CD14-positive monocyte (primary cell): ENCODE measurements around the gene PNPLA7. TPM values are rescaled to one million over a fixed set of nuclear protein-coding genes. Genes with fewer than 3 reads are reported as not detected.
A peak's percentile ranks its signal among the peaks of the same experiment; 100 is the strongest.

Experiments
- DNase-seq, 3 donors: peaks; one replicate each; pipeline ENCODE4 v3.0.0-alpha.2; 2011 to 2022
- H2AFZ ChIP-seq: 2 replicates; pipeline ENCODE4 v1.6.0; 2012; ENCODE audit warnings: mild to moderate bottlenecking, low read depth, low read length, inconsistent platforms; ENCODE audit not compliant: insufficient read depth, poor library complexity, severe bottlenecking
- H3K27ac ChIP-seq, 2 donors: 1 replicate in 1 of 2; 2 replicates in 1 of 2; pipeline ENCODE4 v1.5.1; 2012 to 2013; ENCODE audit warnings: low read length in 2 of 2, control low read depth in 1 of 2, inconsistent platforms in 1 of 2, low read depth in 1 of 2, mild to moderate bottlenecking in 1 of 2
- H3K27me3 ChIP-seq, 2 donors: one replicate each; pipeline versions ENCODE4 v1.6.0 to v1.6.1; 2011 to 2013; ENCODE audit warnings: low read length in 2 of 2; ENCODE audit not compliant: control insufficient read depth in 2 of 2, insufficient read depth in 2 of 2
- H3K36me3 ChIP-seq, 2 donors: replicated peaks in 1 of 2; 1 replicate in 1 of 2; 2 replicates in 1 of 2; pipeline versions ENCODE4 v1.5.1 to v1.6.1; 2012 to 2013; ENCODE audit warnings: low read length in 2 of 2, control low read depth in 1 of 2, inconsistent platforms in 1 of 2, mild to moderate bottlenecking in 1 of 2; ENCODE audit not compliant: insufficient read depth in 2 of 2, control insufficient read depth in 1 of 2
- H3K4me1 ChIP-seq, 2 donors: 1 replicate in 1 of 2; 2 replicates in 1 of 2; pipeline versions ENCODE4 v1.5.1 to v1.6.1; 2012 to 2013; ENCODE audit warnings: low read length in 2 of 2, control low read depth in 1 of 2, inconsistent platforms in 1 of 2, mild to moderate bottlenecking in 1 of 2, moderate library complexity in 1 of 2; ENCODE audit not compliant: insufficient read depth in 2 of 2, control insufficient read depth in 1 of 2
- H3K4me2 ChIP-seq: replicated peaks from 2 replicates; pipeline ENCODE3; 2012; ENCODE audit warnings: low read length, moderate library complexity, mild to moderate bottlenecking; ENCODE audit not compliant: poor library complexity, severe bottlenecking; ENCODE audit errors: extremely low read depth
- H3K4me3 ChIP-seq, 3 experiments: fragments of 200-600 bp in 1 of 3; sonication (generic) in 1 of 3; replicated peaks in 1 of 3; 1 replicate in 2 of 3; 2 replicates in 1 of 3; pipeline ENCODE4 v1.5.1; 2011 to 2013; ENCODE audit warnings: low read length in 3 of 3, mild to moderate bottlenecking in 3 of 3, control low read depth in 2 of 3, low read depth in 2 of 3, inconsistent platforms in 1 of 3, moderate library complexity in 1 of 3
- H3K79me2 ChIP-seq: 2 replicates; pipeline ENCODE4 v1.6.0; 2012; ENCODE audit warnings: mild to moderate bottlenecking, control low read depth, inconsistent platforms, low read length, moderate library complexity; ENCODE audit not compliant: insufficient read depth
- H3K9ac ChIP-seq: 2 replicates; pipeline ENCODE4 v1.6.0; 2017; ENCODE audit warnings: low read length, mild to moderate bottlenecking; ENCODE audit not compliant: insufficient read depth, poor library complexity, severe bottlenecking
- H3K9me3 ChIP-seq, 2 donors: replicated peaks in 1 of 2; 1 replicate in 1 of 2; 2 replicates in 1 of 2; pipeline versions ENCODE4 v1.5.1 to v1.6.1; 2012 to 2013; ENCODE audit warnings: low read length in 2 of 2, control low read depth in 1 of 2; ENCODE audit not compliant: control insufficient read depth in 1 of 2, insufficient read depth in 1 of 2
- H4K20me1 ChIP-seq: 2 replicates; pipeline ENCODE4 v1.6.0; 2012; ENCODE audit warnings: mild to moderate bottlenecking, low read length, control low read depth, moderate library complexity; ENCODE audit not compliant: insufficient read depth
- H3K27ac Mint-ChIP-seq, 7 donors: one replicate each; pipeline ENCODE4 v1.8.0; 2020; ENCODE audit warnings: mild to moderate bottlenecking in 7 of 7, mixed read lengths in 7 of 7, moderate library complexity in 6 of 7, inconsistent platforms in 2 of 7
- H3K27me3 Mint-ChIP-seq, 3 donors: one replicate each; pipeline ENCODE4 v1.8.0; 2021 to 2022; ENCODE audit warnings: low read depth in 3 of 3, mild to moderate bottlenecking in 3 of 3, mixed read lengths in 3 of 3, moderate library complexity in 3 of 3, inconsistent platforms in 1 of 3
- H3K36me3 Mint-ChIP-seq, 2 donors: one replicate each; pipeline ENCODE4 v1.8.0; 2020; ENCODE audit warnings: mixed read lengths in 2 of 2, inconsistent platforms in 1 of 2, mild to moderate bottlenecking in 1 of 2
- H3K4me1 Mint-ChIP-seq: one replicate; pipeline ENCODE4 v1.8.0; 2020; ENCODE audit warnings: mild to moderate bottlenecking, mixed read lengths
- H3K4me3 Mint-ChIP-seq, 2 donors: one replicate each; pipeline ENCODE4 v1.8.0; 2020; ENCODE audit warnings: mild to moderate bottlenecking in 2 of 2, mixed read lengths in 2 of 2, moderate library complexity in 1 of 2
- H3K9me3 Mint-ChIP-seq, 7 donors: one replicate each; pipeline ENCODE4 v1.8.0; 2020 to 2022; ENCODE audit warnings: mixed read lengths in 7 of 7, mild to moderate bottlenecking in 6 of 7, moderate library complexity in 6 of 7, inconsistent platforms in 2 of 7
- WGBS: methylation state at CpG from one replicate; pipeline ENCODE4 v1.1.5; 2013; ENCODE audit warnings: missing lambda C conversion rate; ENCODE audit not compliant: insufficient coverage; 5-methylcytosine and 5-hydroxymethylcytosine counted together
- intact Hi-C, 2 donors: fragments of 100-400 bp; cut with micrococcal nuclease; formaldehyde crosslinking; loops; one replicate each; pipeline versions ENCODE4 v1.15.0 to v1.15.1; 2023
- polyA plus RNA-seq, 3 donors: library from polyadenylated mRNA; depleted of rRNA in 1 of 3; unstranded in 2 of 3; stranded (reverse) in 1 of 3; fragments of 300-500 nt in 2 of 3; fragments of >200 nt in 1 of 3; fragmentation: Illumina TruSeq in 2 of 3; gene quantifications; 1 replicate in 2 of 3; 2 replicates in 1 of 3; pipeline ENCODE4 v1.2.3, GENCODE V29; 2012 to 2021
- TF ChIP-seq, protein P1 (sequence below): fragments of 200-600 bp; IDR thresholded peaks from one replicate; pipeline ENCODE4 v1.8.0; 2022; ENCODE audit warnings: antibody characterized with exemption, mild to moderate bottlenecking

The PNPLA7 gene
- polyA plus RNA-seq, 3 donors, result 0.10 to 1.1 (median 0.14) TPM

DNA sequence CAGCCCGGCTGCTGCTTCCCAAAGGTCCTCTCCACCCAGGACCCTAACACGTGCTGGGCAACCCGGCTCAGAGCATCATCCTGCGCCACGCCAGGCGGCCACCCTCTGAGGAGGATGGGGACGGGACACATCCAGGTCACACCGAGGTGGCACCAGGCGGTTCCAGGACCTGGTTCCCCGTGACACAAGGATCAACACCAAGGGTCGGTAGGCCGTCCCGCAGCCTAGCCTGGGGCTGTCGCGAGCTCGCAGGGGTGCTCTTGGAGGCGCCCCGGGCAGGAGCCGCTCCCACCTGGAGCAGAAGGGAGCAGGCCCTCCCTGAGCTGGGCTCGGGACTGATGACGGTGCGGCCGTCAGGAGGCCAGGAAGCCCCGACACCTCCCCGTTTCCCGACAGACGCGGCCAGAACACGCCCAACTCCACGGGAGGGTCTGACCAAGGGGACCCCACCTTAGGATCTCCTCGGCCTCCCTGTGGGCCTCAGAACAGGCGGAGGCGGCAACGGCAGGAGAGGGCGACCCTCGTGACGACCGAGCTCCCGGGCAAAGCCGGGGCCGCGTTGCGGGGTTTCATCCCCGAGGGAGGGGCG lies 133.5 kb downstream of the PNPLA7 start:
- peak overlapping the region in 1 of 2 donors; percentile 16 for H3K4me3 Mint-ChIP-seq

DNA sequence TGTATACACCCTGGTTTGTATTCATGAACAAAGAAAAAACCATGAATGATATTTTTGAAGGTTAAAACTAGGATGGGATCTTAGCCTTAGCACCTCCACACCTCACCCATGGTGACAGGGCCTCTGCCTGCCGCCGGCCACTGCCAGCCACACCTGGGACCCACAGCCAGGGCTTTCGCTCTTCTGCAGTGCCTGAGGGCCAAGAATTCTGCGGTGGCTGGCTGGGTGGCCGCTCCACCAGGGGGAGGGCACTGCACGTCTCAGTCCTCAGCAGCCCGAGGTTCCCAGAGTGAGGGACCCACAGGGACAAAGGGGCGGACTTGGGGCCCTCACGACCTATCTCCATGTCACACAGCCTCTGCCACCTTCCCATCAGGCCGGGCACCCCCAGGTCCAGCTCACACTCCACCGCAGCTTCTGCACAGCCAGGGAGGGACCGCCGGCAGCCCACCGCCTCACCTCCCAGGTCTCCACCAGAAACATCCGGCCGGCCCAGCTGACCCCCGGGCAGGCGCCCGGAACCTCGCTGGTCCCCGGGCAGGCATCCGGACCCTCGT lies 134.1 kb downstream of the PNPLA7 start:
- Histone ChIP-seq H3K4me2 (no peak overlapping the region), H3K9ac (no peak overlapping the region), H3K79me2 (peaks cover 9% of the 10 kb centered on the region), H3K4me3 (no peak overlapping the region), H4K20me1 (peaks cover 39% of the 10 kb centered on the region), H2AFZ (no peak overlapping the region), H3K36me3 (no peaks in the 10 kb centered on the region), H3K4me1 (peaks cover 17 to 31% of the 10 kb centered on the region in 2 donors), H3K9me3 (no peaks in the 10 kb centered on the region), H3K27ac (no peak overlapping the region), H3K27me3 (peaks cover 2 to 13% of the 10 kb centered on the region in 2 donors)
- Mint-ChIP-seq H3K4me1 (peaks cover 21% of the 10 kb centered on the region), H3K27me3 (peaks cover 14 to 42% (median 16%) of the 10 kb centered on the region in 3 donors), H3K36me3 (peaks cover 2 to 5% of the 10 kb centered on the region in 2 donors), H3K27ac (no peak overlapping the region), H3K9me3 (no peaks in the 10 kb centered on the region), H3K4me3 (no peak overlapping the region)
- WGBS, result 98% methylated on average over 19 of the region's 23 CpGs
- intact Hi-C loops, result no loop called here
- TF ChIP-seq, protein P1, sequence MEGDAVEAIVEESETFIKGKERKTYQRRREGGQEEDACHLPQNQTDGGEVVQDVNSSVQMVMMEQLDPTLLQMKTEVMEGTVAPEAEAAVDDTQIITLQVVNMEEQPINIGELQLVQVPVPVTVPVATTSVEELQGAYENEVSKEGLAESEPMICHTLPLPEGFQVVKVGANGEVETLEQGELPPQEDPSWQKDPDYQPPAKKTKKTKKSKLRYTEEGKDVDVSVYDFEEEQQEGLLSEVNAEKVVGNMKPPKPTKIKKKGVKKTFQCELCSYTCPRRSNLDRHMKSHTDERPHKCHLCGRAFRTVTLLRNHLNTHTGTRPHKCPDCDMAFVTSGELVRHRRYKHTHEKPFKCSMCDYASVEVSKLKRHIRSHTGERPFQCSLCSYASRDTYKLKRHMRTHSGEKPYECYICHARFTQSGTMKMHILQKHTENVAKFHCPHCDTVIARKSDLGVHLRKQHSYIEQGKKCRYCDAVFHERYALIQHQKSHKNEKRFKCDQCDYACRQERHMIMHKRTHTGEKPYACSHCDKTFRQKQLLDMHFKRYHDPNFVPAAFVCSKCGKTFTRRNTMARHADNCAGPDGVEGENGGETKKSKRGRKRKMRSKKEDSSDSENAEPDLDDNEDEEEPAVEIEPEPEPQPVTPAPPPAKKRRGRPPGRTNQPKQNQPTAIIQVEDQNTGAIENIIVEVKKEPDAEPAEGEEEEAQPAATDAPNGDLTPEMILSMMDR, result no peak
- no peak for DNase-seq

More for the DNA sequence above, 133.5 kb downstream of the PNPLA7 start:
- Histone ChIP-seq H3K4me3 (peak overlapping the region in 1 of 3 experiments; percentile 57), H3K9me3 (no peaks in the 10 kb centered on the region), H3K27ac (no peak overlapping the region), H3K79me2 (peaks cover 14% of the 10 kb centered on the region), H4K20me1 (peaks cover 35% of the 10 kb centered on the region), H3K4me2 (peak overlapping the region; percentile 58), H3K36me3 (no peaks in the 10 kb centered on the region), H2AFZ (no peak overlapping the region), H3K9ac (no peak overlapping the region), H3K27me3 (peaks cover 0 to 9% of the 10 kb centered on the region in 2 donors), H3K4me1 (peaks cover 13 to 27% of the 10 kb centered on the region in 2 donors)
- intact Hi-C loops, result no loop called here
- 86% methylated on average over 44 of the region's 45 CpGs for WGBS
- Mint-ChIP-seq H3K9me3 (no peaks in the 10 kb centered on the region), H3K27me3 (peaks cover 12 to 36% (median 13%) of the 10 kb centered on the region in 3 donors), H3K27ac (no peak overlapping the region), H3K36me3 (peaks cover 2 to 5% of the 10 kb centered on the region in 2 donors), H3K4me1 (peaks cover 21% of the 10 kb centered on the region)
- TF ChIP-seq, protein P1, result no peak
- no peak for DNase-seq
